ENCODE results near the gene SLIT3.

SLIT3 gene

GRCh38 chr5:168699002-168699401 is 601.9 kb downstream of the SLIT3 start:
- DNase-seq (ENCODE audit: low read depth in 2 of 2) = no peak

GRCh38 chr5:168697034-168697720 is 603.8 kb downstream of the SLIT3 start:
- DNase-seq (ENCODE audit: low read depth in 2 of 2) = no peak

GRCh38 chr5:168696611-168697010 is 604.3 kb downstream of the SLIT3 start:
- no peak for DNase-seq (ENCODE audit: low read depth in 2 of 2)

- DNase-seq (ENCODE audit: low read depth in 2 of 2) = no peak
These were observed 605.6 kb downstream of the SLIT3 start for GRCh38 chr5:168695301-168695835.

- no peak for DNase-seq (ENCODE audit: low read depth in 2 of 2)
These were observed 606.6 kb downstream of the SLIT3 start for GRCh38 chr5:168694289-168694688.

GRCh38 chr5:168693883-168694282 is 607.1 kb downstream of the SLIT3 start:
- no peak for DNase-seq (ENCODE audit: low read depth in 2 of 2)

- no peak for DNase-seq (ENCODE audit: low read depth in 2 of 2)
These were observed 607.6 kb downstream of the SLIT3 start for GRCh38 chr5:168693297-168693696.

GRCh38 chr5:168691891-168692290 is 609.0 kb downstream of the SLIT3 start:
- DNase-seq (ENCODE audit: low read depth in 2 of 2) = no peak

- no peak for DNase-seq (ENCODE audit: low read depth in 2 of 2)
These were observed 611.7 kb downstream of the SLIT3 start for GRCh38 chr5:168689260-168689659.

- DNase-seq (ENCODE audit: low read depth in 2 of 2) = no peak
These were observed 614.1 kb downstream of the SLIT3 start for GRCh38 chr5:168686837-168687236.

- DNase-seq (ENCODE audit: low read depth in 2 of 2) = no peak
These were observed 615.4 kb downstream of the SLIT3 start for GRCh38 chr5:168685566-168685965.

GRCh38 chr5:168683927-168684295 is 617.0 kb downstream of the SLIT3 start:
- no peak for DNase-seq (ENCODE audit: low read depth in 2 of 2)

- peak in 1 of 2 donors; percentile 10 for DNase-seq (ENCODE audit: low read depth in 2 of 2)
These were observed 617.6 kb downstream of the SLIT3 start for GRCh38 chr5:168683247-168683926.

- no peak for DNase-seq (ENCODE audit: low read depth in 2 of 2)
These were observed 619.3 kb downstream of the SLIT3 start for GRCh38 chr5:168681556-168682183.

GRCh38 chr5:168680395-168680794 is 620.5 kb downstream of the SLIT3 start:
- no peak for DNase-seq (ENCODE audit: low read depth in 2 of 2)

- peak; percentile 17 to 20 for DNase-seq (ENCODE audit: low read depth in 2 of 2)
These were observed 621.4 kb downstream of the SLIT3 start for GRCh38 chr5:168679515-168679920.

- no peak for DNase-seq (ENCODE audit: low read depth in 2 of 2)
These were observed 624.4 kb downstream of the SLIT3 start for GRCh38 chr5:168676501-168676900.

GRCh38 chr5:168675883-168676408 is 625.0 kb downstream of the SLIT3 start:
- no peak for DNase-seq (ENCODE audit: low read depth in 2 of 2)

GRCh38 chr5:168674893-168675482 is 626.0 kb downstream of the SLIT3 start:
- DNase-seq (ENCODE audit: low read depth in 2 of 2) = no peak

GRCh38 chr5:168672888-168673287 is 628.1 kb downstream of the SLIT3 start:
- no peak for DNase-seq (ENCODE audit: low read depth in 2 of 2)

- DNase-seq (ENCODE audit: low read depth in 2 of 2) = no peak
These were observed 628.9 kb downstream of the SLIT3 start for GRCh38 chr5:168672016-168672415.
